GM12874 (cell line): ENCODE results near the gene DLL4.

Experiments
- TF ChIP-seq, protein P1 (sequence below): IDR thresholded peaks from 2 replicates; pipeline ENCODE4 v1.5.1; 2011; ENCODE audit warnings: low read depth, mild to moderate bottlenecking, control low read depth, low read length, moderate library complexity; ENCODE audit not compliant: insufficient read depth

DLL4 gene

DNA sequence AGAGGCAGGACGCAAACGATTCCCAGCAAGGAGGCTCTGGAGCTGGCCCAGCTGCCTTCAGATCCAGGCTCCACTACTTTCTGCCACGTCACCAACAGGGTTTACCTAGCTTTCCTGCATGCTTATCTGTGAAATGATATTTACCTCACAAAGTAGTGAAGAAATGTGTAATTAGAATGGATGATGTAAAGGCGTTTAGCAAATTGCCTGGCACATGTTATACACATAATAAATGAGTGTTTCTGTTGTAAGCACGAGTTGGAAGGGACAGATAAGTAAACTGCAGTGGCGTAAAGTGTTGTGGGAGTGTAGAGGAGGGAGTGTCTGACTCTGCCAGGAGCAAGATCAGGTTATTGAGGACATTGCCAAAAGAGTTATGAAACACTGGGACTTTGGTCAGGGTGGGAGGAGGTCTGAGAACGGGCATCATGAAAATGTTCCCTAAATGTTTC, 20.6 kb downstream of the DLL4 start:
- TF ChIP-seq, protein P1, sequence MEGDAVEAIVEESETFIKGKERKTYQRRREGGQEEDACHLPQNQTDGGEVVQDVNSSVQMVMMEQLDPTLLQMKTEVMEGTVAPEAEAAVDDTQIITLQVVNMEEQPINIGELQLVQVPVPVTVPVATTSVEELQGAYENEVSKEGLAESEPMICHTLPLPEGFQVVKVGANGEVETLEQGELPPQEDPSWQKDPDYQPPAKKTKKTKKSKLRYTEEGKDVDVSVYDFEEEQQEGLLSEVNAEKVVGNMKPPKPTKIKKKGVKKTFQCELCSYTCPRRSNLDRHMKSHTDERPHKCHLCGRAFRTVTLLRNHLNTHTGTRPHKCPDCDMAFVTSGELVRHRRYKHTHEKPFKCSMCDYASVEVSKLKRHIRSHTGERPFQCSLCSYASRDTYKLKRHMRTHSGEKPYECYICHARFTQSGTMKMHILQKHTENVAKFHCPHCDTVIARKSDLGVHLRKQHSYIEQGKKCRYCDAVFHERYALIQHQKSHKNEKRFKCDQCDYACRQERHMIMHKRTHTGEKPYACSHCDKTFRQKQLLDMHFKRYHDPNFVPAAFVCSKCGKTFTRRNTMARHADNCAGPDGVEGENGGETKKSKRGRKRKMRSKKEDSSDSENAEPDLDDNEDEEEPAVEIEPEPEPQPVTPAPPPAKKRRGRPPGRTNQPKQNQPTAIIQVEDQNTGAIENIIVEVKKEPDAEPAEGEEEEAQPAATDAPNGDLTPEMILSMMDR, result no peak

DNA sequence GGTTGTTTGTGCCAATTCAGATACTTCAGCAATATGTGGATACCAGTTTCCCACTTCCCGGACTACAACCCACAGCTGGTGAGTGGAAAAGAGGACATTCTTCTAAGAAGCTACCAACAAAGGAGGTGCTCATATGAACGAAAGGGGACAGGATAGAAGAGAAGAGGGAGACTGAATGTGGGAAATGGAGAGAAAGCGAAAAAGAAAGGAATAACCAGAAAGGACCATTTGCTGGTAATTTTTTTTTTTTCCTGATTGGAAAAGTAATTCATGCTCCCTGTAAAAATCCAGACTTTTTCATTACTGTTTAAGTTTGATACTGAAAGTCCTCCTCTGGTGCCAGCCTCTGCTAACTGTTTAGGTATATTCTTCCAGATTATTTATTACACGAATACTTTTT, 22.6 kb downstream of the DLL4 start:
- TF ChIP-seq, protein P1, result no peak

DNA sequence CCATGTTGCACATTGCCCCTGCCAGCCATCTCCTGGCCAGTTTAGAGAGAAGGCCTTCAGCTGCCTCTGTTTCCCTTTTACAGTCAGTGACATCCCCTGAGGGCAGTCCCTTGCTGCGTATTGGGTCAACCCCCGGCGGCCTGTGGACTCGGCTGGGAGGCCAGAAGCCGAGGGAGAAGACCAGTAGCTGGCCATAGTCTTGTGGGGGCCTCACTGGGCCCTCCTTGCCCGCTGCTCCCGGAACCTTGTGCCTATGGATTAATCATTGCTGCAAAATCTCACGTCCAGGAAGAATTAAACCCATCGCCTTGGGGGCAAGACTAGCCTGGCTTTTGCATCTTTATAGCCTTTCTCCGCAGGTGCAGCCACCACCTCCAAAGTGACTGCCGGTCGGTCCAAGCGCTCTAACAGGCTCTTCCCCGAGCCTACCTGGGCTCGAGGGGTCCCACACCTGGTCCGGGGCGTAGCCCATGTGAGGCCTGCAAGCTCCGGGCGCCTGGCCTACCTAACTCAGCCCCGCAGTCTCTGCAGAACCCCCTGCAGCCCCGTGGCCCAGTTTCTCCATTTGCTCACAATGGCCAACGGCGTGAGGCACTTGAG, 23.3 kb downstream of the DLL4 start:
- TF ChIP-seq, protein P1, result no peak

DNA sequence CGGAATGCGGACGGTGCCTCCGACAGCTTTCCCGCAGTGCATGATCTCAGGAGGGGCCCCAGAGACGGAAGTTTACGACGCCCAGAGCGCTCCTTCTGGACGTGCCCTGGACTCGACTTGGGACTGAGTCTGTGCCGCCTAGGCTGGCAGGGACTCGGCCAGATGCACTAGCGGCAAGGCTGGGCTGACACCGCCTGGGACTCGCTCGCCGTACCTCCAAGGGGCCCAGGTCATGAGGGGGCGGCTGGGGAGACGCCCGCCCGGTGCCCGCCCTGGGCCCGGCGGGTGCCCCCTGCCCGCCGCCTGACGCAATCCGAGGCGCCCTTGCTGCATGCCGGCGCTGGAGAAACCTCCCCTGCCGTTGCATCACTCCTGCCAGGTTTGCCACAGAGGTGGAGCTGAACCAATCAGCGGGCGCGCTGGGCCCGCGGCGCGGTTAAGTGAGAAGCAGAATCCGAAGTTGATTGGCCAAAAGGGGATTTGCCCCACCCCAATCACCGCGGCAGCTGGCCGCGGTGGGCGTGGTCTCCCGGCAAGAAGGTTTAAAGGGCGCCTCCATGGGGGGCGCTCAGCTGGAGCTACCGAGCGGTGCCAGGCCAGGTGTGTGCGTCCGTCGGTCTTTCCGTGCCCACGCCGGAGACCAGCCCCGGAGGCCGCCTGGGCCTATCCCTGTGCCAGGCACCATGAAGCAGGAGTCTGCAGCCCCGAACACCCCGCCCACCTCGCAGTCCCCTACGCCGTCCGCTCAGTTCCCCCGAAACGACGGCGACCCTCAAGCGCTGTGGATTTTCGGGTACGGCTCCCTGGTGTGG, 24.0 kb downstream of the DLL4 start, which contains the start of gene CHAC1:
CHAC1 (plus strand) TSS at position 571 of the 812 bp plus-strand sequence; CDS start at position 684, 113 bp downstream.
- TF ChIP-seq, protein P1, result no peak

- TF ChIP-seq, protein P1, result no peak
These were observed 24.6 kb downstream of the DLL4 start for GRCh38 chr15:40953713-40954074.

GRCh38 chr15:40955141-40955903, 26.2 kb downstream of the DLL4 start:
- TF ChIP-seq, protein P1, result no peak

DNA sequence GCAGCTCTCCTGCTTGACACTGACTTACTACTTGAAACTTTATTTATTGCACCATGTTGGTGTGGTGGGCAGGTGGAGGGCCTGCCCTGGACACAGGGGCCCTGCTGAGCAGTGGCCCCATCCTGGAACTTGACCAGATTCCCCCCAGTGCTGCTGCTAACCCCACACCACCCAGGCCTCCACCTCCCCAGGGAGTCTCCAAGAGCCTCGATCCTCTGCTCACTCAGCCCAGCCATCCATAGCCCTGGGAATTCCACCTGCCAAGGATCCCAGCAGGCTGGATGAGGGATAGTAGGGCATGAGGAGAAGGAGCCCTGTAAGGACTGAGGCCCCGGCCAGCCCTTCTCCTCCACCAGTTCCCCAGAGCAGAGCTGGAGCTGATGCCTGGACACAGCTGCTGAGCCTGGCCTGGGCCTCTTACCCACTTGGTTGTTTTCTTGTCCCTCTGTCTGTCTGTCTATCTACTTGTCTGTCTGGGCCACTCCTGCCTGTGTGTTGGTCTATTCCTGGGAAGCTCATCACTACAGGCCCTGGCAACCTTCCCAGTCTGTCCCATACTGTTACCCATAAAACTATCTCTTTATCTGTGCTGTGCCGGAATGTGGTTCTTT, 26.9 kb downstream of the DLL4 start:
- TF ChIP-seq, protein P1, result no peak
